ENCODE results near the gene TNK2. TPM values are rescaled to one million over a fixed set of nuclear protein-coding genes. Genes with fewer than 3 reads are reported as not detected.

The TNK2 gene
- total and polyA plus RNA-seq, 12 donors = 3.4 to 161 (median 24.7) TPM

- TF ChIP-seq POLR2A (IDR thresholded peaks at IDR 0.05) = no peak
- TF ChIP-seq CTCF (IDR thresholded peaks at IDR 0.05) = no peak
- no peaks in the 10 kb centered on the region for H3K27me3 ChIP-seq
- no peak overlapping the region for H3K27ac ChIP-seq
- peaks cover 0 to 7% of the 10 kb centered on the region in 2 donors for H3K4me1 ChIP-seq (replicated peaks in 1 of 2)
- WGBS, 4 donors = 91 to 94% (median 93%) methylated on average over 9 to 19 of the region's 19 CpGs
- no peak for DNase-seq
- H3K9me3 ChIP-seq (replicated peaks in 1 of 3) = no peaks in the 10 kb centered on the region
- no peak overlapping the region for H3K4me3 ChIP-seq
- peaks cover 0 to 53% of the 10 kb centered on the region in 2 donors for H3K36me3 ChIP-seq (replicated peaks in 1 of 2)
- intact Hi-C loops (cut with DNase I) = no loop called here
These were observed 26.3 kb downstream of the TNK2 start for GRCh38 chr3:195882002-195882441.

- 80 to 96% (median 94%) methylated on average over 3 to 11 of the region's 12 CpGs for WGBS, 4 donors
These were observed 26.9 kb downstream of the TNK2 start for GRCh38 chr3:195881276-195881988.

GRCh38 chr3:195880037-195880431 is 28.3 kb downstream of the TNK2 start:
- H3K4me3 ChIP-seq = no peak overlapping the region
- no peak overlapping the region for H3K27ac ChIP-seq
- no peaks in the 10 kb centered on the region for H3K9me3 ChIP-seq (replicated peaks in 1 of 3)
- WGBS, 4 donors = 89 to 100% (median 97%) methylated on average over 2 to 4 of the region's 4 CpGs
- peaks cover 0 to 53% of the 10 kb centered on the region in 2 donors for H3K36me3 ChIP-seq (replicated peaks in 1 of 2)
- DNase-seq = no peak
- H3K4me1 ChIP-seq (replicated peaks in 1 of 2) = no peaks in the 10 kb centered on the region
- intact Hi-C loops (cut with DNase I) = no loop called here
- no peaks in the 10 kb centered on the region for H3K27me3 ChIP-seq
- no peak for TF ChIP-seq CTCF (IDR thresholded peaks at IDR 0.05)
- TF ChIP-seq POLR2A (IDR thresholded peaks at IDR 0.05) = no peak

More at GRCh38 chr3:195881276-195881988, 26.9 kb downstream of the TNK2 start:
- intact Hi-C loops (cut with DNase I) = no loop called here
- no peaks in the 10 kb centered on the region for H3K27me3 ChIP-seq
- TF ChIP-seq CTCF (IDR thresholded peaks at IDR 0.05) = no peak
- no peaks in the 10 kb centered on the region for H3K9me3 ChIP-seq (replicated peaks in 1 of 3)
- H3K36me3 ChIP-seq (replicated peaks in 1 of 2) = peaks cover 0 to 53% of the 10 kb centered on the region in 2 donors
- H3K27ac ChIP-seq = no peak overlapping the region
- H3K4me1 ChIP-seq (replicated peaks in 1 of 2) = peaks cover 0 to 7% of the 10 kb centered on the region in 2 donors
- no peak overlapping the region for H3K4me3 ChIP-seq
- DNase-seq = no peak

- Histone ChIP-seq H3K27ac (no peak overlapping the region), H3K27me3 (no peaks in the 10 kb centered on the region), H3K36me3 (replicated peaks in 1 of 2) (peaks cover 0 to 48% of the 10 kb centered on the region in 2 donors), H3K9me3 (replicated peaks in 1 of 3) (no peaks in the 10 kb centered on the region), H3K4me1 (replicated peaks in 1 of 2) (no peaks in the 10 kb centered on the region), H3K4me3 (no peak overlapping the region)
- 83 to 89% (median 85%) methylated on average over 15 to 16 of the region's 16 CpGs for WGBS, 4 donors
- no peak for DNase-seq
- TF ChIP-seq CTCF (IDR thresholded peaks at IDR 0.05) = no peak
- TF ChIP-seq POLR2A (IDR thresholded peaks at IDR 0.05) = no peak
- intact Hi-C loops (cut with DNase I) = no loop called here
These were observed 28.8 kb downstream of the TNK2 start for GRCh38 chr3:195879416-195880036.

Data from adrenal gland (tissue), 12 donors.